ENCODE data around the gene PTCD1.

PTCD1 gene

DNA sequence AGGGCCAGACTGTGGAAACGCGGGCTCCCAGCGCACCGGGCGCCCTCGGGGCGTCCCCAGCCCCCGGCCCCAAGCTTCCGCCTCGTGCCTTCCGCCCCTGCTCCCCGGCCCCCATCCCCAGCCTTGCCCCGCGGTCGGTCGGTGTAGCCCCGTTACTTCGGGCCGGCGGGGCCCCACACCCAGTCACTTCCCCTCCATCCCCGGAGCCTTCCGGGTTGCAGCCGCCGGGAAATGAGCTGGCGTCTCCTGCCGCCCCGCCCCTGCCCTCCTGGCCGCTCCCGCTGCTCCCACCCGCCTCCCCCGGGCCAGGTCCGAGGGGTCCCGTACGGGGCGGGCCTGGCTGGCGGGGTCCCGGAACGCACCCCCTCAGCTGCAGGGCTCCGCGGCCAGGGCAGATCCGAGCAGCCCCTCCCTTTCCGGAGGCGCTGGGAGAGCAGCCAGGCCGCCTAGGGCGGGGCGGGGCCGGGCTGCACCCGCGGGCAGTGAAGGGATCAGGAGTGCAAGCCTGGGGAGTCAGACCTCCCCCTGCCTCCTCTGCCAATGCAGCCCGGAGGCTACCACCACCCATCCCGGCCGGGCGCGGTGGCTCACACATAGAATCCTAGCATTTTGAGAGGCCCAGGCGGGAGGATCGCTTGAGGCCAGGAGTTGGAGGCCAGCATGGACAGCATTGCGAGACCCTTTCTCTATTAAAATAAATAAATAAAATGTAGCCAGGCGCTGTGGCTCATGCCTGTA is 63.4 kb downstream of the PTCD1 start:
- Histone ChIP-seq H3K4me1 (ENCODE audit: control insufficient read depth, insufficient read depth, low read length, poor library complexity, severe bottlenecking) (peaks cover 29% of the 10 kb centered on the region), H3K27ac (ENCODE audit: low read depth, low read length, severe bottlenecking) (peak overlapping the region; percentile 2), H3K9me3 (ENCODE audit: control insufficient read depth, low read length) (no peaks in the 10 kb centered on the region), H3K36me3 (ENCODE audit: control insufficient read depth, insufficient read depth, low read length) (peaks cover 27% of the 10 kb centered on the region), H3K4me3 (ENCODE audit: extremely low read depth, insufficient read depth, low read length, poor library complexity, severe bottlenecking) (peak overlapping the region; percentile 72)
- WGBS, 2 experiments (ENCODE audit: insufficient coverage in 2 of 2): 2 to 5% methylated on average over 36 to 38 of the region's 58 CpGs

DNA sequence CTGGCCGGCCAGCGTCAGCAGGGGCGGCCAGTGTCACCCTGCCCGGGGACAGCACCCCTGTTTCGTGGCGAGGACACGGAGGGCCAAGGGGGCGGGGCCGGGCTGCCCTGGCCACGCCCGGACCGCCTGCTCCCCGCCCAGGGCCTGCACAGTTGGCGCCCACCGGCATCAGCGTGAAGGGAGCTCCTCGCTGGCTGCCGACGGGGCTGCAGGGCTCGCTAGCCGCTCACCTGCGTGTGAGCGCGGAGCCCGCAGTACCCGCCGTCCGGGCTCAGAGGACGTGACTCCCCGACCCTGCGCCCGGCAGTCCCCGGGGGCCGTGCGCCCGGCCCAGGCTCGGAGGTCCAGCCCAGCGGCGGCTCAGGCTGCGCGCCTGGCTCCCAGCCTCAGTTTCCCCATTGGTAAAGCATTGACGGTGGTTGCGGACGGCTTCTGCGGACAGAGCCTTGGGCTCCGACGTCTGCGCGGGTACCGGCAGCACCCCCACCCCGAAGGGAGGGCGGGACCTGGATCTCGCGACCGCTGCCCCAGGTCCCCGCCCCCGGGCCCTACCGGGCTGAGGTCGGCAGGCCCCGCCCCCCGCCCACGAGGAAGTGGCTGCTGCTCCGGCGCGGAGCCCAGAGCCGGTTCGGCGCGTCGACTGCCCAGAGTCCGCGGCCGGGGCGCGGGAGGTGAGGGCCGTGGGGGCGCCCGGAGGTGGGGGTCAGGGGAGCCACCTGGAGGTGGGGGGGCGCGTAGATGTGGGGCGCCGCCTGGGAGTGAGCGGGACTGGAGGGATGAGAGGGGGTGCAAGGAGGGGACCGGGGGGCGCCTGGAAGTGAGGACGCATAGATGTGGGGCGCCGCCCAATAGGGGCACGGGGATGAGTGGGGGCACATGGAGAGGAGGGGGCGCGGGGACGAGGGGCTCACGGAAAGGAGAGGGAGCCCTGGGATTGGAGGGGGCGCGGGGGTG is 64.2 kb downstream of the PTCD1 start, which contains the start of gene ARPC1B:
TSS of gene ARPC1B (plus strand) at position 620 of the 954 bp plus-strand sequence. CDS start 10,985 bp downstream, outside the sequence.
- no peaks in the 10 kb centered on the region for H3K9me3 ChIP-seq (ENCODE audit: control insufficient read depth, low read length)
- peaks cover 21% of the 10 kb centered on the region for H3K4me1 ChIP-seq (ENCODE audit: control insufficient read depth, insufficient read depth, low read length, poor library complexity, severe bottlenecking)
- 1 to 2% methylated on average over 37 to 55 of the region's 95 CpGs for WGBS, 2 experiments (ENCODE audit: insufficient coverage in 2 of 2)
- peaks cover 22% of the 10 kb centered on the region for H3K36me3 ChIP-seq (ENCODE audit: control insufficient read depth, insufficient read depth, low read length)
- H3K27ac ChIP-seq (ENCODE audit: low read depth, low read length, severe bottlenecking): peak within 1 kb of the TSS; percentile 2
- H3K4me3 ChIP-seq (ENCODE audit: extremely low read depth, insufficient read depth, low read length, poor library complexity, severe bottlenecking): peak within 1 kb of the TSS; percentile 72

DNA sequence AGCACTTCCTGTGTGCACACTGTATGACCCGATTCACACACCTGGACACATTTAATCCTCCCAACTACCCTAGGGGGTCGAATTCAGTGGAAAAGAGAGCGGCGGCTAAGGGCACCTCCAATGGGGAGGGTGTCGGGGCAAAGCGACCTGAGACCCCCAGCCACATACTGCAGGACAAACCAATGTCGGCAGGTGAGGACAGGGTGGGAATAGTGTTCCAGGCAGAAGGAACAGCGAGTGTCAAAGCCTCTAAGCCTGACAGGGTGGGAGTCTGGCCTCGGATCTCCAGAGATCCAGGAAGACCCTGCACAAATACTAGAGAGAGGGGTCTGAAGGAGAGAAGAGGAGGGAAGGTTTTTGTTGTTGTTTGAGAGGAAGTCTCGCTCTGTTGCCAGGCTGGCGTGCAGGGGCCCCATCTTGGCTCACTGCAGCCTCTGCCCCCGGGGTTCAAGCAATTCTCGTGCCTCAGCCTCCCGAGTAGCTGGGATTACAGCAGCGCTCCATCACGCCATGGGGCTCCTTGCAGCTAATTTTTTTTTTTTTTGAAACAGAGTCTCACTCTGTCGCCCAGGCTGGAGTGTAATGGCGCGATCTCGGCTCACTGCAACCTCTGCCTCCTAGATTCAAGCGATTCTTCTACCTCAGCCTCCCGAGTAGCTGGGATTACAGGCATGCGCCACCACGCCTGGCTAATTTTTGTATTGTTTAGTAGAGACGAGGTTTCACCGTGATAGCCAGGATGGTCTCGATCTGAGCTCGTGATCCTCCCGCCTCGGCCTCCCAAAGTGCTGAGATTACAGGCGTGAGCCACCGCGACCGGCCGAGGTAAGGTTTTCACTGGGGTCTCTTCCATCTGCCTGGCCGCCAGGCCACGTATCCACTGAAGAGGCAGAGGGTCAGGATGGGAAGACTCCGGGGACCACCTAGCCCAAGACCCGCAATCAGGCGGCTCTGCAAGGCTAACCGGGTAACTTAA is 65.2 kb downstream of the PTCD1 start:
- Histone ChIP-seq H3K9me3 (ENCODE audit: control insufficient read depth, low read length) (no peaks in the 10 kb centered on the region), H3K4me1 (ENCODE audit: control insufficient read depth, insufficient read depth, low read length, poor library complexity, severe bottlenecking) (peaks cover 17% of the 10 kb centered on the region), H3K4me3 (ENCODE audit: extremely low read depth, insufficient read depth, low read length, poor library complexity, severe bottlenecking) (peak overlapping the region; percentile 72), H3K36me3 (ENCODE audit: control insufficient read depth, insufficient read depth, low read length) (peaks cover 20% of the 10 kb centered on the region), H3K27ac (ENCODE audit: low read depth, low read length, severe bottlenecking) (no peak overlapping the region)
- WGBS, 2 experiments (ENCODE audit: insufficient coverage in 2 of 2): 88 to 89% methylated on average over 26 to 34 of the region's 41 CpGs

DNA sequence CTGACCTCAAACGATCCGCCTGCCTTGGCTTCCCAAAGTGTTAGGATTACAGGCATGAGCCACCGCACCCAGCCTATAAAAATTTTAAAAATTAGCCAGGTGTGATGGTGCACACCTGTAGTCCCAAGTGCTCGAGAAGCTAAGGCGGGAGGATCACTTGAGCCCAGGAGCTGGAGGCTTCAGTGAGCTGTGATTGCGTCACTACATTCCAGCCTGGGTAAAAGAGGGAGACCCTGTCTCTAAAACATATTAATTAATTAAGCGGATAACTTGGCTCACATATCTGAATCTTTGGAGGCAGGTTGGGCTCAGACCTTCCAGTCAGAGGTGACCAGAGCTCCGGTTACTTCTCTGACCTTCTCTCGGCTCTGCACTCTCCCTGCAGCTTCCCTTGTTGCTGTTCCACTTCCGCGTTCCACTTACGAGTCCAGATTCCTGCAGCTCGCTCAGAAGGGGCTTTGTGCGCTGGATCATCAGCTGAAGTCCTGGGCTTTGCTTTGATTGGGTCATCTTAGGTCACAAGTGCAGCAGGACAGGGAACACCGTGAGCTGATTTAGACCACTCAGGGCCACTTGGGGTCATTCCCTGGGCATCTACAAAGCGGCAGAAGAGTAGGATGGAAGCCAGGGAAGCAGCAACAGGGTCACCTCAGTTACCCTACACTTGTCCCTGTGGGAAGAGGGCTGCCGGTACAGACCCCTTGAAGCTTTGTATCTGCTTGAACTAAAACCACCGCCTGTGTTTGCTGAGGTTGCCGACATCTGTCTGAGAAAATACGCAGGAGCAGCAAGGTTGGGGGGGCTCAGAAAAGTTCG is 66.1 kb downstream of the PTCD1 start:
- WGBS, 2 experiments (ENCODE audit: insufficient coverage in 2 of 2): 85 to 89% methylated on average over 18 of the region's 21 CpGs
- Histone ChIP-seq H3K4me1 (ENCODE audit: control insufficient read depth, insufficient read depth, low read length, poor library complexity, severe bottlenecking) (peaks cover 17% of the 10 kb centered on the region), H3K36me3 (ENCODE audit: control insufficient read depth, insufficient read depth, low read length) (peaks cover 11% of the 10 kb centered on the region), H3K27ac (ENCODE audit: low read depth, low read length, severe bottlenecking) (peak overlapping the region; percentile 23), H3K4me3 (ENCODE audit: extremely low read depth, insufficient read depth, low read length, poor library complexity, severe bottlenecking) (no peak overlapping the region), H3K9me3 (ENCODE audit: control insufficient read depth, low read length) (no peaks in the 10 kb centered on the region)

DNA sequence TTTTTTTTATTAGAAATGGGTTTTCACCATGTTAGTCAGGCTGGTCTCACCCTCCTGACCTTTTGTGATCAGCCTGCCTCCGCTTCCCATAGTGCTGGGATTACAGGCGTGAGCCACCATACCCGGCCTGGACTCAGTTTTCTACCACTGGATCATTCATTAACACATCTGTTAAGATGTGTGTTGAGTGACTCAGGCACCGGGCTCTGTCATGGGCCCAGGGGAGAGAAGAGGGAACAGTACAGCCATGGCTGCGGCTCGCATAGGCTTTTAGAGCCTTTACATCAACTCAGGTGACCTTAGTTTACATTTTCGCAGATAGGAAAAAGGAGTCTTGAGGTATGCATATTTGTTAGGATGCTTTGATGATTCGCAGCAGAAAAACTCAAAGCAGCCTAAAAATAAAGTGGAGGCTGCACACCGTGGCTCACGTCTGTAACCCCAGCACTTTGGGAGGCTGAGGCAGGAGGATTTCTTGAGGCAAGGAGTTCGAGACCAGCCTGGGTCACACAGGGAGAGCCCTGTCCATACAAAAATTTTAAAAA is 67.2 kb downstream of the PTCD1 start:
- Histone ChIP-seq H3K9me3 (ENCODE audit: control insufficient read depth, low read length) (no peaks in the 10 kb centered on the region), H3K4me3 (ENCODE audit: extremely low read depth, insufficient read depth, low read length, poor library complexity, severe bottlenecking) (no peak overlapping the region), H3K36me3 (ENCODE audit: control insufficient read depth, insufficient read depth, low read length) (peaks cover 12% of the 10 kb centered on the region), H3K4me1 (ENCODE audit: control insufficient read depth, insufficient read depth, low read length, poor library complexity, severe bottlenecking) (peaks cover 17% of the 10 kb centered on the region), H3K27ac (ENCODE audit: low read depth, low read length, severe bottlenecking) (no peak overlapping the region)
- 94 to 99% methylated on average over 5 to 8 of the region's 11 CpGs for WGBS, 2 experiments (ENCODE audit: insufficient coverage in 2 of 2)

DNA sequence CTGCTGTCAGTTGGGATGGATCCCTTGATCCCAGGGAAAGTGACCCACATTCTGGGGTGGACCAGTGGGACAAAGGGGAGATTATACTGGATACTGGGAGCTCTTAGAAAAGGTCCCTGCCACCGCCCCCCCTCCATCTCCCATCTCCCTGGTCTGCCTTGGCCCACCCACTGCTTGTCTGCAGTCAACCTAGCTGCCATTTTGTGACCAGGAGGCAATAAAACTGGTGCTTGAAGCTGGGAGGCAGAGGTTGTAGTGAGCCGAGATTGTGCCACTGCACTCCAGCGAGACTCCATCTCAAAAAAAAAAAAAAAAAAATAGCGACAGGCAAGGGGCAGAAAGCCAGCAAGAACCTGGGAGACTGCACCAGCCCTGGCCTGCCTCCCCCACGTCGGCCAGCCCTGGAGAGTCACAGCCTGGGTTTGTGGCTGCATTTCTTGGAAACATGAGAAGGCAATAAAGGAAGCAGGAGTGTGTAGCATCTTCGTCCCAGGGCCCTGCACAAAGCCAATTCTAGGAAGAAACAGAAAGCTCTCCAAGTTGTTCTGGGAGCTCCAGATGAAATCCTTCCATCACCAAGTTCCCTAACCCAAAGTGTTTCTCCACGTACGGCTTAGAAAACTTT is 68.7 kb downstream of the PTCD1 start:
- H3K4me3 ChIP-seq (ENCODE audit: extremely low read depth, insufficient read depth, low read length, poor library complexity, severe bottlenecking): no peak overlapping the region
- H3K36me3 ChIP-seq (ENCODE audit: control insufficient read depth, insufficient read depth, low read length): peaks cover 23% of the 10 kb centered on the region
- no peak overlapping the region for H3K27ac ChIP-seq (ENCODE audit: low read depth, low read length, severe bottlenecking)
- H3K4me1 ChIP-seq (ENCODE audit: control insufficient read depth, insufficient read depth, low read length, poor library complexity, severe bottlenecking): peaks cover 17% of the 10 kb centered on the region
- H3K9me3 ChIP-seq (ENCODE audit: control insufficient read depth, low read length): no peaks in the 10 kb centered on the region
- 86 to 88% methylated on average over 7 to 8 of the region's 9 CpGs for WGBS, 2 experiments (ENCODE audit: insufficient coverage in 2 of 2)

DNA sequence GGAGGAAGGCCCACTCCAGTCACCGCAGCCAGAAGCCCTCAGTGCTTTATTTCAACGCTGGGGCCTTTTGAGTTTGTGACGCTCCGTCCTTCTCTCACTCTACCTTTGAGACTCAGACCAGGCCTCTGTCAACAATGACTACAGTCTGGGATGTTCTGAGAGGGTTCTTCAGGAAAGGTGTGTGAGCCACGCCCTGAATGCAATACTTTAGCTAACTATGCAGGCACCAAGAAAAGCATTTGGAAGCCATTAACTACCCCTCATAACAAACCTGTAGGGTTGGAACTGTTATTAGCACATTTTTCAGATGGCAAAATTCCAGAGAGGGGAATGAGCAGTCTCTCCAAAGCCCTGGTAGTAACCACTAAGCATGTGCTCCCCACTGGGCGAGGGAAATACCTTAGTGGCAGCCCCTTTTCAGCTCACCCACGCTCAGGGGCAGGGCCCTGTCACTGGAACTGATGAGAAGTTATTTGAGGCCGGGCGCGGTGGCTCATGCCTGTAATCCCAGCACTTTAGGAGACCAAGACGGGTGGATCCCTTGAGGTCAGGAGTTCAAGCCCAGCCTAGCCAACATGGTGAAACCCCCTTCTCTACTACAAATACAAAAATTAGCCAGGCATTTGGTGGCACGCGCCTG is 69.7 kb downstream of the PTCD1 start:
- H3K4me3 ChIP-seq (ENCODE audit: extremely low read depth, insufficient read depth, low read length, poor library complexity, severe bottlenecking): no peak overlapping the region
- WGBS, 2 experiments (ENCODE audit: insufficient coverage in 2 of 2): 88 to 92% methylated on average over 12 of the region's 13 CpGs
- H3K36me3 ChIP-seq (ENCODE audit: control insufficient read depth, insufficient read depth, low read length): peaks cover 33% of the 10 kb centered on the region
- H3K9me3 ChIP-seq (ENCODE audit: control insufficient read depth, low read length): no peaks in the 10 kb centered on the region
- peaks cover 17% of the 10 kb centered on the region for H3K4me1 ChIP-seq (ENCODE audit: control insufficient read depth, insufficient read depth, low read length, poor library complexity, severe bottlenecking)
- H3K27ac ChIP-seq (ENCODE audit: low read depth, low read length, severe bottlenecking): no peak overlapping the region

All from mesodermal cell (in vitro differentiated cells).